Measurements from ENCODE around the gene RALGPS1.

The RALGPS1 gene

DNA sequence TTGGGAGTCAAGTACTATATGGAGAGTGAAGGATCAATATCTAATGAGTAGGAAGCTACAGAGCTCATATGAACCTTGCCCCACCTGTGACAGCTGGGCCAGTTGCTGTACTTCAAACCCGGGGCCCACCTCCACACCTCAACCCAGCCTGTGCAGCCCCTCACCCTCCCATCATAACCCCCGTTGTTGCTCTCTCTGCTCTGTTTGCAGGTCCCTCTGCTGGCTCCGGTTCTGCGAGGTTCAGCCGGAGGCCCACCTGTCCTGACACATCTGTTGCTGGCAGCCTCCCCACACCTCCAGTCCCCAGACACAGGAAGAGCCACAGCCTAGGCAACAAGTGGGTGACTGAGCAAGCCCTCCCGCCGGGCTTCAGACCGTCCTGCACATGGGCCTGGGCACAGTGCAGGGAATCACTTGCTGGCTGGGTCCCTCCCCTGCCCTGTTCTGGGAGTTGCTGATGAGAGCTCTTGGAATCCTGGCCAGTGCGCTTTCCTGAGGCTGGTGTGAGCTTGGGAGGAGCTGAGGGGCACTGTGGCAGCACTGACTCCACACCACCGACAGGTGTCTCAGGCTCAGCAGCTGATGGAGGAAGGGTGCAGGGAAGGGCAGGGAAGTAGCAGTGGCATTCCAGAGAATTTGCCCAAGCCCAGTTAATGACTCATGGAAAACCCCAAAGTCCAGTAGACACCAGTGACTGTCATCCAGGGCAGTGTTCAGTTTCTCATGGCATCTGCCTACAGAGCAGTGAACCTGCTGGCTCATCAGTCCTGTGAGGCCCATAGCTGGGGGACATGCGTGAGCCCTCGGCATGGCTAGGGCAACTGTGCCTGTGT is 280.5 kb downstream of the RALGPS1 start:
- TF ChIP-seq, protein P1, sequence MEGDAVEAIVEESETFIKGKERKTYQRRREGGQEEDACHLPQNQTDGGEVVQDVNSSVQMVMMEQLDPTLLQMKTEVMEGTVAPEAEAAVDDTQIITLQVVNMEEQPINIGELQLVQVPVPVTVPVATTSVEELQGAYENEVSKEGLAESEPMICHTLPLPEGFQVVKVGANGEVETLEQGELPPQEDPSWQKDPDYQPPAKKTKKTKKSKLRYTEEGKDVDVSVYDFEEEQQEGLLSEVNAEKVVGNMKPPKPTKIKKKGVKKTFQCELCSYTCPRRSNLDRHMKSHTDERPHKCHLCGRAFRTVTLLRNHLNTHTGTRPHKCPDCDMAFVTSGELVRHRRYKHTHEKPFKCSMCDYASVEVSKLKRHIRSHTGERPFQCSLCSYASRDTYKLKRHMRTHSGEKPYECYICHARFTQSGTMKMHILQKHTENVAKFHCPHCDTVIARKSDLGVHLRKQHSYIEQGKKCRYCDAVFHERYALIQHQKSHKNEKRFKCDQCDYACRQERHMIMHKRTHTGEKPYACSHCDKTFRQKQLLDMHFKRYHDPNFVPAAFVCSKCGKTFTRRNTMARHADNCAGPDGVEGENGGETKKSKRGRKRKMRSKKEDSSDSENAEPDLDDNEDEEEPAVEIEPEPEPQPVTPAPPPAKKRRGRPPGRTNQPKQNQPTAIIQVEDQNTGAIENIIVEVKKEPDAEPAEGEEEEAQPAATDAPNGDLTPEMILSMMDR (IDR thresholded peaks at IDR 0.05) = no peak
- H3K36me3 ChIP-seq (ENCODE audit: control insufficient read depth, insufficient read depth, low read length) = no peaks in the 10 kb centered on the region
- H3K9ac ChIP-seq = no peak overlapping the region
- H2AFZ ChIP-seq = no peak overlapping the region
- H3K79me2 ChIP-seq = no peaks in the 10 kb centered on the region
- H3K9me3 ChIP-seq (ENCODE audit: control insufficient read depth, low read length) = no peaks in the 10 kb centered on the region
- H3K4me3 ChIP-seq (ENCODE audit: low read depth, low read length) = no peak overlapping the region
- no peak overlapping the region for H3K4me2 ChIP-seq (ENCODE audit: low read length)
- H3K27me3 ChIP-seq (ENCODE audit: control insufficient read depth, insufficient read depth, low read length) = no peaks in the 10 kb centered on the region
- no peak overlapping the region for H3K27ac ChIP-seq
- no peaks in the 10 kb centered on the region for H3K4me1 ChIP-seq

DNA sequence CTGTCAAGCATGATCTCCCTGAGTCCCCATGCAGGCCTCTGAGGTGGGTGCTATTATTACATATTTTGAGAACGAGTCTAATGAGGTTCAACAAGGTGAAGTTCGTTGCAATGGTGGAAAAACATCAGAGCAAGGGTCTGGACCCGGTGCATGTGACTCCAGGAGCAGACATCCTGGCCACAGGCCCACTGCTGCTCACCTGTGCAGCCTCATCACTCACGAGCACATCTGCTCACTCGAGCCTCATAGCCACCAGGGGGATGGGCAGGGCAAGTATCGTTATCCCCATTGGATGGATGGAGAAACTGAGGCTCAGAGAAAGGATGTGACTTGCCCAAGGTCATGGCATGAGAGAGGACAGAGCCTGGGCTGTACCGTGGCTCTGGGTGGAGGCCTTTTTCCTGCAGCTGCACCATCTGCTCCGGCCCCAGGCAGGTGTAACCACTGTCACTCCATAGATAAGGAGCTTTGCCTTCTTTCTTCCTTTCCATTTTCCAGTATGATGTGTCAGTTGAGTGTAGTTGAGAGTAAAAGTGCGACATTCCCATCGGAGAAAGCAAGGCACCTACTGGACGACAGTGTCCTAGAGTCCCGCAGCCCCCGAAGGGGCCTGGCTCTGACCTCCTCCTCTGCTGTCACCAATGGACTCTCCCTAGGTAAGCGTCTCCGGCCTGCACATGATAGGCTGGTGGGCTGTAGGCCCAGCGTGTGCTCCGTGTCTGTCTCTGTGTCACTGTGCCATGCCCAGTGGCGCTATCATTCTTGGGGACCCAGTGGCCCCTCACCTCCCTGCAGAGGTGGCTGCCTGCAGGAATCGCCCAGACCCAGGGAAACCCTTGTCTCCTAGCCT is 281.6 kb downstream of the RALGPS1 start:
- Histone ChIP-seq H3K4me3 (ENCODE audit: low read depth, low read length) (no peak overlapping the region), H3K4me1 (no peaks in the 10 kb centered on the region), H3K4me2 (ENCODE audit: low read length) (no peak overlapping the region), H2AFZ (no peak overlapping the region), H3K27me3 (ENCODE audit: control insufficient read depth, insufficient read depth, low read length) (no peaks in the 10 kb centered on the region), H3K27ac (no peak overlapping the region), H3K9me3 (ENCODE audit: control insufficient read depth, low read length) (no peaks in the 10 kb centered on the region), H3K79me2 (no peaks in the 10 kb centered on the region), H3K9ac (no peak overlapping the region), H3K36me3 (ENCODE audit: control insufficient read depth, insufficient read depth, low read length) (no peaks in the 10 kb centered on the region)
- TF ChIP-seq, protein P1 (IDR thresholded peaks at IDR 0.05) = no peak

DNA sequence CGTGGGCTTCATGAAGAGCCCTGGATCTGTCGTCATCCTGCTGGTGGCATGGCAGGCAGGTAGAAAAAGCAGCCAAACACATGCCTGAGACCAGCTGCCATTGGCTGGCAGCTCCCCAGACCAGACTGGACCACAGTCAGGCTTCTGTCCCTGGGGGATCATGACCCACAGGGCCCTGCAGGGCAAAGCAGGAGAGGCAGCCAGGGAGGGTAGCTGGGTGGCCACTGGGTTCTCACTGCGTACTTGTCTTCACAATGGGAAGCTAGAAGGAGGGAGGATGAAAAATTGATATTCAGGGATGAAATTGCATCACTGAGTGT is 282.2 kb downstream of the RALGPS1 start:
- no peak overlapping the region for H3K9ac ChIP-seq
- H3K27ac ChIP-seq = no peak overlapping the region
- no peaks in the 10 kb centered on the region for H3K79me2 ChIP-seq
- H3K9me3 ChIP-seq (ENCODE audit: control insufficient read depth, low read length) = no peaks in the 10 kb centered on the region
- H3K36me3 ChIP-seq (ENCODE audit: control insufficient read depth, insufficient read depth, low read length) = no peaks in the 10 kb centered on the region
- no peaks in the 10 kb centered on the region for H3K4me1 ChIP-seq
- TF ChIP-seq, protein P1 (IDR thresholded peaks at IDR 0.05) = no peak
- no peak overlapping the region for H2AFZ ChIP-seq
- no peaks in the 10 kb centered on the region for H3K27me3 ChIP-seq (ENCODE audit: control insufficient read depth, insufficient read depth, low read length)
- no peak overlapping the region for H3K4me3 ChIP-seq (ENCODE audit: low read depth, low read length)
- no peak overlapping the region for H3K4me2 ChIP-seq (ENCODE audit: low read length)

DNA sequence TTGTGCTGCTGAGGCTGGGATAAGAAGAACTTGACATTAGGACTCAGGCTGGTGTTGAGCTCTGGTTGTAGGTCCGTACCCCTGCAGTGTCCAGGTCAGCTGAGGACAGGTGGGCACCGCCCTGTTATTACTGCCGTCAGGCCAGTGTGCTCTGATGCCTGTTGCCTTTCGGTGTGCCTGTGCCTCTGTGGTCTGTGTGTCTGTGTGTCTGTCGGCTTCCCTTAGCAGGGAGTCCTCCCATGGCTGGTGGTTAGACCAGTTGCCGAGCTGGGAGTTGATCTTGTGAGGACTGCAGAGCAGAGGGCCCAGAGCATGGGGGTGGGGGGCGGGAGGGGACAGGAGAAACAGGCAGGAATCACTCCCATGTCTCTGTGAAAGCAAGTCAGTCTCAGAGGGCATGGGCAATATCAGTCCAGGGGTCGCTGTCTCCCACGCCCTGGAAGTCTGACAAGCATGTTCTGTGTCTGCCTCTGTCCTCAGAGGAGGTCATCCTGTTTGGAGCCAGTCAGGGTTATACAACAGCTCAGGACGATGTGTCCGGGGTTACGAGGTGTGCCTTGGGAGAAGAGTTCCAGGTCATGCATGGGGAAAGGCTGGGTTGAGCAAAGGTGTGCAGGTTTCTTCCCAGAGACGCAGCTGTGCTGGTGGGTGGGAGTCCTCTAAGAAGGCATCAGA is 282.7 kb downstream of the RALGPS1 start:
- Histone ChIP-seq H3K4me1 (no peaks in the 10 kb centered on the region), H3K27me3 (ENCODE audit: control insufficient read depth, insufficient read depth, low read length) (no peaks in the 10 kb centered on the region), H3K79me2 (no peaks in the 10 kb centered on the region), H3K4me3 (ENCODE audit: low read depth, low read length) (no peak overlapping the region), H3K27ac (no peak overlapping the region), H3K9ac (no peak overlapping the region), H3K9me3 (ENCODE audit: control insufficient read depth, low read length) (no peaks in the 10 kb centered on the region), H3K36me3 (ENCODE audit: control insufficient read depth, insufficient read depth, low read length) (no peaks in the 10 kb centered on the region), H3K4me2 (ENCODE audit: low read length) (no peak overlapping the region), H2AFZ (no peak overlapping the region)
- TF ChIP-seq, protein P1 (IDR thresholded peaks at IDR 0.05) = no peak

Measured in parathyroid adenoma (tissue), 2 donors.